ENCODE results near the gene GPS2.

DNA sequence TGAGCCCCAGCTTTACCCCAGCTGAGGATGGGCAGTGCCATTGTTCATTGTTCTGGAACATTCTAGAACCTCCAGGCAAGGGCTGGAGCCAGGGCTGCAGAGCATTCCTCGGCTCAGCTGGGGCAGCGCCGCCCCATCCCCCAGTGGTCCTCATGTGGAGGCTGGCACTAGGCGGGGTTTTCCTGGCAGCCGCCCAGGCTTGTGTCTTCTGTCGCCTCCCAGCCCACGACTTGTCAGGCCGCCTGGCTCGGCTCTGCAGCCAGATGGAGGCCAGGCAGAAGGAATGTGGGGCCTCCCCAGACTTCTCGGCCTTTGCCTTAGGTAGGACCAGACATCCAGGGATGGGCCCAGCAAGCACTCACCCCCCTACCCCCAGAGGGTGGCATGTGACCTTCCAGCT lies 39.9 kb upstream of the GPS2 start, which contains the start of gene TMEM95:
- TF ChIP-seq POLR2AphosphoS5 (IDR thresholded peaks at IDR 0.05; ENCODE audit: low read depth) = no peak
- TF ChIP-seq, protein P1, sequence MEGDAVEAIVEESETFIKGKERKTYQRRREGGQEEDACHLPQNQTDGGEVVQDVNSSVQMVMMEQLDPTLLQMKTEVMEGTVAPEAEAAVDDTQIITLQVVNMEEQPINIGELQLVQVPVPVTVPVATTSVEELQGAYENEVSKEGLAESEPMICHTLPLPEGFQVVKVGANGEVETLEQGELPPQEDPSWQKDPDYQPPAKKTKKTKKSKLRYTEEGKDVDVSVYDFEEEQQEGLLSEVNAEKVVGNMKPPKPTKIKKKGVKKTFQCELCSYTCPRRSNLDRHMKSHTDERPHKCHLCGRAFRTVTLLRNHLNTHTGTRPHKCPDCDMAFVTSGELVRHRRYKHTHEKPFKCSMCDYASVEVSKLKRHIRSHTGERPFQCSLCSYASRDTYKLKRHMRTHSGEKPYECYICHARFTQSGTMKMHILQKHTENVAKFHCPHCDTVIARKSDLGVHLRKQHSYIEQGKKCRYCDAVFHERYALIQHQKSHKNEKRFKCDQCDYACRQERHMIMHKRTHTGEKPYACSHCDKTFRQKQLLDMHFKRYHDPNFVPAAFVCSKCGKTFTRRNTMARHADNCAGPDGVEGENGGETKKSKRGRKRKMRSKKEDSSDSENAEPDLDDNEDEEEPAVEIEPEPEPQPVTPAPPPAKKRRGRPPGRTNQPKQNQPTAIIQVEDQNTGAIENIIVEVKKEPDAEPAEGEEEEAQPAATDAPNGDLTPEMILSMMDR (conservative IDR thresholded peaks at IDR 0.05; ENCODE audit: low read depth in 2 of 2) = no peak
- TF ChIP-seq EZH2phosphoT487 (IDR thresholded peaks at IDR 0.05; ENCODE audit: unreplicated experiment) = no peak
- no peak for TF ChIP-seq REST (IDR thresholded peaks at IDR 0.05; ENCODE audit: unreplicated experiment)
- no peak for TF ChIP-seq CREB1 (CRISPR knock-in tag; IDR thresholded peaks at IDR 0.05; ENCODE audit: low read depth)
- no peak for TF ChIP-seq EZH2 (IDR thresholded peaks at IDR 0.05; ENCODE audit: low read depth, unreplicated experiment)
- TF ChIP-seq JUNB (IDR thresholded peaks at IDR 0.05; ENCODE audit: unreplicated experiment) = no peak
